ENCODE results near the gene LLCFC1.

The LLCFC1 gene

GRCh38 chr7:142913051-142913450 is 26.2 kb upstream of the LLCFC1 start:
- no peak for DNase-seq

GRCh38 chr7:142913566-142913965 is 25.7 kb upstream of the LLCFC1 start:
- DNase-seq: no peak

- no peak for DNase-seq
These were observed 25.2 kb upstream of the LLCFC1 start for GRCh38 chr7:142914121-142914520.

- no peak for DNase-seq
These were observed 24.0 kb upstream of the LLCFC1 start for GRCh38 chr7:142915315-142915714.

GRCh38 chr7:142916508-142916907 is 22.8 kb upstream of the LLCFC1 start:
- DNase-seq: no peak

- no peak for DNase-seq
These were observed 21.8 kb upstream of the LLCFC1 start for GRCh38 chr7:142917447-142917846.

GRCh38 chr7:142918901-142919300 is 20.4 kb upstream of the LLCFC1 start:
- no peak for DNase-seq

- DNase-seq: no peak
These were observed 19.6 kb upstream of the LLCFC1 start for GRCh38 chr7:142919656-142920055.

- no peak for DNase-seq
These were observed 15.9 kb upstream of the LLCFC1 start for GRCh38 chr7:142923391-142923790.

- no peak for DNase-seq
These were observed 13.9 kb upstream of the LLCFC1 start for GRCh38 chr7:142925413-142925812.

- DNase-seq: no peak
These were observed 12.1 kb upstream of the LLCFC1 start for GRCh38 chr7:142927085-142927745.

GRCh38 chr7:142927949-142928348 is 11.3 kb upstream of the LLCFC1 start:
- no peak for DNase-seq

- DNase-seq: no peak
These were observed 9.1 kb upstream of the LLCFC1 start for GRCh38 chr7:142930126-142930730.

- DNase-seq: no peak
These were observed 6.7 kb upstream of the LLCFC1 start for GRCh38 chr7:142932386-142933091.

GRCh38 chr7:142933092-142933475 is 6.2 kb upstream of the LLCFC1 start:
- DNase-seq: no peak

- no peak for DNase-seq
These were observed 5.7 kb upstream of the LLCFC1 start, which contains the start of gene TRPV5 for GRCh38 chr7:142933624-142934023. TSS of gene TRPV5 (minus strand) at chr7:142933746. CDS start at chr7:142933459, 287 bp downstream.

GRCh38 chr7:142934056-142934455 is 5.2 kb upstream of the LLCFC1 start:
- DNase-seq: no peak

GRCh38 chr7:142935941-142936565 is 3.2 kb upstream of the LLCFC1 start:
- DNase-seq: no peak

GRCh38 chr7:142938611-142939010 is 673 bp upstream of the LLCFC1 start:
- no peak for DNase-seq

GRCh38 chr7:142940966-142941535 is 1.8 kb downstream of the LLCFC1 start:
- DNase-seq: no peak

GRCh38 chr7:142941541-142941940 is 2.3 kb downstream of the LLCFC1 start:
- no peak for DNase-seq

- DNase-seq: no peak
These were observed 3.5 kb downstream of the LLCFC1 start for GRCh38 chr7:142942746-142943145.

GRCh38 chr7:142943706-142944268 is 4.5 kb downstream of the LLCFC1 start:
- DNase-seq: no peak

Data from activated CD8-positive, alpha-beta memory T cell treated with anti-CD3 and anti-CD28 coated beads for 24 hours (primary cell).